ENCODE measurements around the gene GFER. TPM values are rescaled to one million over a fixed set of nuclear protein-coding genes. Genes with fewer than 3 reads are reported as not detected.
A peak's percentile ranks its signal among the peaks of the same experiment; 100 is the strongest.

GFER gene
- total and polyA plus RNA-seq, 10 of the 15 experiments (the other 5 are each of a cell fraction or from before 2014, with no cell fraction given) = 2.4 to 57.7 (median 31.3) TPM

DNA sequence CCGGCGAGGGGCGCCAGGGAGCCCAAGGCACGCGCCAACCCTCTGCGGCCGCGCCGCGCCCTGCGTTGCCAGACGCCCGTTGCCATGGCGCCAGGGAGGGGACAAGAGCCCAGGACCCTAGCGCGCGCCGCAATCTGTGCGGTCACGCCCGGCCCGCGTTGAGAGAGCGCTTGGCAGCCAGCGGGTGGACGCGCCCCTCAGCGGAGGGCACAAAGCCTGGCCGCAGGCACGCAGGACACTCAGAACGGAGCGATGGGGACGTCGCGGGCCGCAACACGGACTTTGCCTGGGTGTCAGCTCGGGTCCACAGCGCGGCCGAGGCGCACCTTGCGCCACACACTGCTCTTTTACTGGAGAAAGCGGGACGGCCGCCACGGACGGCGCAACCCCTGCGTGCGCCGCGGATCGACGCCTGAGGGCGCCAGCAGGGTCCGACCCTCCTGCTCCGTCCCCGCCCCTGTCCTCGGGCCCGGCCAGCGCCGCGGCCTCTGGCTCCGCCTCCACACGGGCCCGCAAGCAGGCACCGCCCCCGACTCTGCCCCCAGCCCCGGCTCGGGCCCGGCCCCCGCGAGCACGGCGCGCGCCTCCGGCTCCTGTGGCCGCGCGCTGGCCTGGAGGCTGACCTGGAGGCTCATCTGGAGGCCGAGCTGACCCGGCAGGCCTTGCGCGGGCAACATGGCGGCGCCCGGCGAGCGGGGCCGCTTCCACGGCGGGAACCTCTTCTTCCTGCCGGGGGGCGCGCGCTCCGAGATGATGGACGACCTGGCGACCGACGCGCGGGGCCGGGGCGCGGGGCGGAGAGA is at the start of gene GFER (continued):
- TF ChIP-seq PAX5 (IDR thresholded peaks at IDR 0.05; ENCODE audit: borderline replicate concordance, low read depth, low read length) (no peak), ATF7 (IDR thresholded peaks at IDR 0.05; ENCODE audit: low read depth) (no peak), RUNX3 (IDR thresholded peaks at IDR 0.05; ENCODE audit: low read length) (peak; percentile 55; the same call in 1 of the 2 replicates), NFIC (IDR thresholded peaks at IDR 0.05; ENCODE audit: low read depth, low read length) (no peak), TCF3 (IDR thresholded peaks at IDR 0.05; ENCODE audit: borderline replicate concordance, insufficient read depth, low read depth, low read length) (no peak), SUPT20H (IDR thresholded peaks at IDR 0.05; ENCODE audit: borderline replicate concordance, control insufficient read depth, low read depth, low read length) (no peak), SIX5 (IDR thresholded peaks at IDR 0.05; ENCODE audit: low read depth, low read length, severe bottlenecking) (no peak), HCFC1 (IDR thresholded peaks at IDR 0.05; ENCODE audit: low read length) (peak; percentile 65), RFX5 (IDR thresholded peaks at IDR 0.05; ENCODE audit: low read depth, low read length) (no peak), MEF2B (IDR thresholded peaks at IDR 0.05; ENCODE audit: partially characterized antibody, poor library complexity, severe bottlenecking) (no peak), ESRRA (IDR thresholded peaks at IDR 0.05; ENCODE audit: low read length) (peak; percentile 68; the same call in 1 of the 2 replicates), CREB1 (IDR thresholded peaks at IDR 0.05; ENCODE audit: low read depth) (no peak), SMARCA5 (IDR thresholded peaks at IDR 0.05) (peak; percentile 99), EED (IDR thresholded peaks at IDR 0.05; ENCODE audit: low read depth) (no peak), BACH1 (IDR thresholded peaks at IDR 0.05; ENCODE audit: borderline replicate concordance) (peak; percentile 81)
- TF ChIP-seq, protein P1, sequence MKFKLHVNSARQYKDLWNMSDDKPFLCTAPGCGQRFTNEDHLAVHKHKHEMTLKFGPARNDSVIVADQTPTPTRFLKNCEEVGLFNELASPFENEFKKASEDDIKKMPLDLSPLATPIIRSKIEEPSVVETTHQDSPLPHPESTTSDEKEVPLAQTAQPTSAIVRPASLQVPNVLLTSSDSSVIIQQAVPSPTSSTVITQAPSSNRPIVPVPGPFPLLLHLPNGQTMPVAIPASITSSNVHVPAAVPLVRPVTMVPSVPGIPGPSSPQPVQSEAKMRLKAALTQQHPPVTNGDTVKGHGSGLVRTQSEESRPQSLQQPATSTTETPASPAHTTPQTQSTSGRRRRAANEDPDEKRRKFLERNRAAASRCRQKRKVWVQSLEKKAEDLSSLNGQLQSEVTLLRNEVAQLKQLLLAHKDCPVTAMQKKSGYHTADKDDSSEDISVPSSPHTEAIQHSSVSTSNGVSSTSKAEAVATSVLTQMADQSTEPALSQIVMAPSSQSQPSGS (IDR thresholded peaks at IDR 0.05; ENCODE audit: low read length) = no peak
- TF ChIP-seq, protein P2, sequence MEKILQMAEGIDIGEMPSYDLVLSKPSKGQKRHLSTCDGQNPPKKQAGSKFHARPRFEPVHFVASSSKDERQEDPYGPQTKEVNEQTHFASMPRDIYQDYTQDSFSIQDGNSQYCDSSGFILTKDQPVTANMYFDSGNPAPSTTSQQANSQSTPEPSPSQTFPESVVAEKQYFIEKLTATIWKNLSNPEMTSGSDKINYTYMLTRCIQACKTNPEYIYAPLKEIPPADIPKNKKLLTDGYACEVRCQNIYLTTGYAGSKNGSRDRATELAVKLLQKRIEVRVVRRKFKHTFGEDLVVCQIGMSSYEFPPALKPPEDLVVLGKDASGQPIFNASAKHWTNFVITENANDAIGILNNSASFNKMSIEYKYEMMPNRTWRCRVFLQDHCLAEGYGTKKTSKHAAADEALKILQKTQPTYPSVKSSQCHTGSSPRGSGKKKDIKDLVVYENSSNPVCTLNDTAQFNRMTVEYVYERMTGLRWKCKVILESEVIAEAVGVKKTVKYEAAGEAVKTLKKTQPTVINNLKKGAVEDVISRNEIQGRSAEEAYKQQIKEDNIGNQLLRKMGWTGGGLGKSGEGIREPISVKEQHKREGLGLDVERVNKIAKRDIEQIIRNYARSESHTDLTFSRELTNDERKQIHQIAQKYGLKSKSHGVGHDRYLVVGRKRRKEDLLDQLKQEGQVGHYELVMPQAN (conservative IDR thresholded peaks at IDR 0.05) = peak; percentile 32; the same call in 1 of the 2 replicates
- TF ChIP-seq, protein P3, sequence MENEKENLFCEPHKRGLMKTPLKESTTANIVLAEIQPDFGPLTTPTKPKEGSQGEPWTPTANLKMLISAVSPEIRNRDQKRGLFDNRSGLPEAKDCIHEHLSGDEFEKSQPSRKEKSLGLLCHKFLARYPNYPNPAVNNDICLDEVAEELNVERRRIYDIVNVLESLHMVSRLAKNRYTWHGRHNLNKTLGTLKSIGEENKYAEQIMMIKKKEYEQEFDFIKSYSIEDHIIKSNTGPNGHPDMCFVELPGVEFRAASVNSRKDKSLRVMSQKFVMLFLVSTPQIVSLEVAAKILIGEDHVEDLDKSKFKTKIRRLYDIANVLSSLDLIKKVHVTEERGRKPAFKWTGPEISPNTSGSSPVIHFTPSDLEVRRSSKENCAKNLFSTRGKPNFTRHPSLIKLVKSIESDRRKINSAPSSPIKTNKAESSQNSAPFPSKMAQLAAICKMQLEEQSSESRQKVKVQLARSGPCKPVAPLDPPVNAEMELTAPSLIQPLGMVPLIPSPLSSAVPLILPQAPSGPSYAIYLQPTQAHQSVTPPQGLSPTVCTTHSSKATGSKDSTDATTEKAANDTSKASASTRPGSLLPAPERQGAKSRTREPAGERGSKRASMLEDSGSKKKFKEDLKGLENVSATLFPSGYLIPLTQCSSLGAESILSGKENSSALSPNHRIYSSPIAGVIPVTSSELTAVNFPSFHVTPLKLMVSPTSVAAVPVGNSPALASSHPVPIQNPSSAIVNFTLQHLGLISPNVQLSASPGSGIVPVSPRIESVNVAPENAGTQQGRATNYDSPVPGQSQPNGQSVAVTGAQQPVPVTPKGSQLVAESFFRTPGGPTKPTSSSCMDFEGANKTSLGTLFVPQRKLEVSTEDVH (IDR thresholded peaks at IDR 0.05; ENCODE audit: low read depth, partially characterized antibody) = no peak
- TF ChIP-seq, protein P4, sequence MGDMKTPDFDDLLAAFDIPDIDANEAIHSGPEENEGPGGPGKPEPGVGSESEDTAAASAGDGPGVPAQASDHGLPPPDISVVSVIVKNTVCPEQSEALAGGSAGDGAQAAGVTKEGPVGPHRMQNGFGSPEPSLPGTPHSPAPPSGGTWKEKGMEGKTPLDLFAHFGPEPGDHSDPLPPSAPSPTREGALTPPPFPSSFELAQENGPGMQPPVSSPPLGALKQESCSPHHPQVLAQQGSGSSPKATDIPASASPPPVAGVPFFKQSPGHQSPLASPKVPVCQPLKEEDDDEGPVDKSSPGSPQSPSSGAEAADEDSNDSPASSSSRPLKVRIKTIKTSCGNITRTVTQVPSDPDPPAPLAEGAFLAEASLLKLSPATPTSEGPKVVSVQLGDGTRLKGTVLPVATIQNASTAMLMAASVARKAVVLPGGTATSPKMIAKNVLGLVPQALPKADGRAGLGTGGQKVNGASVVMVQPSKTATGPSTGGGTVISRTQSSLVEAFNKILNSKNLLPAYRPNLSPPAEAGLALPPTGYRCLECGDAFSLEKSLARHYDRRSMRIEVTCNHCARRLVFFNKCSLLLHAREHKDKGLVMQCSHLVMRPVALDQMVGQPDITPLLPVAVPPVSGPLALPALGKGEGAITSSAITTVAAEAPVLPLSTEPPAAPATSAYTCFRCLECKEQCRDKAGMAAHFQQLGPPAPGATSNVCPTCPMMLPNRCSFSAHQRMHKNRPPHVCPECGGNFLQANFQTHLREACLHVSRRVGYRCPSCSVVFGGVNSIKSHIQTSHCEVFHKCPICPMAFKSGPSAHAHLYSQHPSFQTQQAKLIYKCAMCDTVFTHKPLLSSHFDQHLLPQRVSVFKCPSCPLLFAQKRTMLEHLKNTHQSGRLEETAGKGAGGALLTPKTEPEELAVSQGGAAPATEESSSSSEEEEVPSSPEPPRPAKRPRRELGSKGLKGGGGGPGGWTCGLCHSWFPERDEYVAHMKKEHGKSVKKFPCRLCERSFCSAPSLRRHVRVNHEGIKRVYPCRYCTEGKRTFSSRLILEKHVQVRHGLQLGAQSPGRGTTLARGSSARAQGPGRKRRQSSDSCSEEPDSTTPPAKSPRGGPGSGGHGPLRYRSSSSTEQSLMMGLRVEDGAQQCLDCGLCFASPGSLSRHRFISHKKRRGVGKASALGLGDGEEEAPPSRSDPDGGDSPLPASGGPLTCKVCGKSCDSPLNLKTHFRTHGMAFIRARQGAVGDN (IDR thresholded peaks at IDR 0.05) = peak; percentile 88
